Glomerular endothelial cell (primary cell): ENCODE measurements around the gene IFT122. TPM values are rescaled to one million over a fixed set of nuclear protein-coding genes. Genes with fewer than 3 reads are reported as not detected.
"Not testable (repeated sequence)": the region's sequence is repeated elsewhere in the genome, so short reads cannot be mapped to it uniquely, and the experiment has no call there.

Experiments
- DNase-seq: peaks from one replicate; pipeline ENCODE4 v3.0.0-alpha.2; 2011; ENCODE audit warnings: low read depth, low spot score; ENCODE audit errors: extremely low read depth
- total RNA-seq: library from RNA; depleted of rRNA; stranded (reverse); fragments of >200 nt; gene quantifications from 2 replicates; pipeline ENCODE4 v1.2.3, GENCODE V29; 2015

Gene IFT122
- total RNA-seq, 1 donor from 2014 or later = 22.8 TPM

- DNase-seq = not testable (repeated sequence)
These were observed 75.2 kb downstream of the IFT122 start for GRCh38 chr3:129515108-129515820.

- DNase-seq = not testable (repeated sequence)
These were observed 75.9 kb downstream of the IFT122 start for GRCh38 chr3:129515821-129516432.

GRCh38 chr3:129517516-129517915 lies 77.5 kb downstream of the IFT122 start:
- DNase-seq = no peak

GRCh38 chr3:129518038-129518561 lies 78.1 kb downstream of the IFT122 start:
- no peak for DNase-seq

- no peak for DNase-seq
These were observed 78.6 kb downstream of the IFT122 start for GRCh38 chr3:129518581-129518980.

- no peak for DNase-seq
These were observed 79.4 kb downstream of the IFT122 start for GRCh38 chr3:129519449-129519848.

- DNase-seq = no peak
These were observed 80.1 kb downstream of the IFT122 start for GRCh38 chr3:129519896-129520715.

- no peak for DNase-seq
These were observed 80.9 kb downstream of the IFT122 start for GRCh38 chr3:129520960-129521359.

GRCh38 chr3:129521611-129522010 lies 81.6 kb downstream of the IFT122 start:
- DNase-seq = no peak

- no peak for DNase-seq
These were observed 82.9 kb downstream of the IFT122 start for GRCh38 chr3:129522953-129523352.

GRCh38 chr3:129524081-129524480 lies 84.1 kb downstream of the IFT122 start:
- DNase-seq = no peak

GRCh38 chr3:129525341-129525968 lies 85.4 kb downstream of the IFT122 start:
- DNase-seq = no peak

GRCh38 chr3:129526121-129526900 lies 86.3 kb downstream of the IFT122 start:
- no peak for DNase-seq

- DNase-seq = no peak
These were observed 87.2 kb downstream of the IFT122 start for GRCh38 chr3:129527262-129527661.

- no peak for DNase-seq
These were observed 88.6 kb downstream of the IFT122 start, which contains the start of gene RHO for GRCh38 chr3:129528589-129529100. TSS of gene RHO (plus strand) at chr3:129528639. CDS start at chr3:129528734, 95 bp downstream.

GRCh38 chr3:129529436-129530210 lies 89.6 kb downstream of the IFT122 start:
- DNase-seq = no peak

- no peak for DNase-seq
These were observed 90.3 kb downstream of the IFT122 start for GRCh38 chr3:129530251-129530791.

GRCh38 chr3:129530821-129531220 lies 90.8 kb downstream of the IFT122 start:
- DNase-seq = no peak

GRCh38 chr3:129531699-129532098 lies 91.7 kb downstream of the IFT122 start:
- DNase-seq = no peak
